HepG2 (cell line): ENCODE data around the gene GPLD1. TPM values are rescaled to one million over a fixed set of nuclear protein-coding genes. Genes with fewer than 3 reads are reported as not detected.

Experiments
- ATAC-seq: fragments of 200-7000 bp; cut with Tn5 transposase; 3 replicates; pipeline ENCODE4 v1.9.1; 2020; ENCODE audit warnings: mild to moderate bottlenecking, moderate library complexity
- BruUV-seq: library from RNA; stranded (reverse); fragments of 400-500 nt; replicated peaks from 2 replicates; lab custom pipeline; 2021; lab: Mats Ljungman, UMichigan
- CTCF ChIA-PET: fragments of 300-600 bp; formaldehyde crosslinking; extraction: SDS; loops from one replicate; lab custom pipeline; 2021; ENCODE audit warnings: low total read pairs, inconsistent platforms, low intra/inter-chr PET ratio; lab: Yijun Ruan, JAX
- POLR2A ChIA-PET: fragments of 350-600 bp; sonication (Branson Sonifier 250); formaldehyde crosslinking; loops from one replicate; lab custom pipeline; 2020; ENCODE audit warnings: antibody characterized with exemption, inconsistent platforms; lab: Yijun Ruan, JAX
- DNase-seq: peaks from one replicate; pipeline ENCODE4 v3.0.0-alpha.2; 2015; ENCODE audit warnings: low spot score
- FAIRE-seq: peaks from 3 replicates; lab custom pipeline; 2011; peaks lifted over from hg19 to GRCh38; lab: Jason Lieb, UNC
- H2AFZ ChIP-seq: one replicate; pipeline ENCODE4 v1.6.1; 2011; ENCODE audit warnings: low read length, inconsistent platforms
- H3K27ac ChIP-seq: fragments of 300-600 bp; 3 replicates; pipeline ENCODE4 v1.8.0; 2011; ENCODE audit warnings: mixed run types, mild to moderate bottlenecking, mixed read lengths, low read length, inconsistent platforms; ENCODE audit not compliant: insufficient read depth; ENCODE audit errors: extremely low read length
- H3K27me3 ChIP-seq, 2 experiments: fragments of 200-600 bp in 1 of 2; 2 replicates in 1 of 2; 3 replicates in 1 of 2; pipeline versions ENCODE4 v1.6.0 to v1.8.0; 2011; ENCODE audit warnings: low read length in 2 of 2, mild to moderate bottlenecking in 2 of 2, moderate library complexity in 2 of 2, inconsistent platforms in 1 of 2; ENCODE audit not compliant: insufficient read depth in 2 of 2, control insufficient read depth in 1 of 2
- H3K36me3 ChIP-seq, 2 experiments: fragments of 200-600 bp in 1 of 2; replicated peaks in 1 of 2; 2 replicates in 1 of 2; 3 replicates in 1 of 2; pipeline versions ENCODE4 v1.5.1 to v1.8.0; 2011; ENCODE audit warnings: low read length in 2 of 2, inconsistent platforms in 1 of 2; ENCODE audit not compliant: insufficient read depth in 2 of 2, control insufficient read depth in 1 of 2
- H3K4me1 ChIP-seq: 2 replicates; pipeline ENCODE4 v1.5.1; 2012; ENCODE audit warnings: low read length, inconsistent platforms; ENCODE audit not compliant: insufficient read depth
- H3K4me2 ChIP-seq: 2 replicates; pipeline ENCODE4 v1.6.0; 2011; ENCODE audit warnings: low read depth, low read length, inconsistent platforms
- H3K4me3 ChIP-seq, 3 experiments: fragments of 200-600 bp in 1 of 3; sonication (generic), shearing (Covaris generic) in 1 of 3; replicated peaks in 1 of 3; 2 replicates each; pipeline ENCODE4 v1.5.1; 2011 to 2016; ENCODE audit warnings: low read length in 3 of 3, inconsistent platforms in 2 of 3, low read depth in 2 of 3, mild to moderate bottlenecking in 2 of 3, control low read depth in 1 of 3, mixed read lengths in 1 of 3; ENCODE audit not compliant: insufficient read depth in 1 of 3
- H3K79me2 ChIP-seq: one replicate; pipeline ENCODE4 v1.6.1; 2011; ENCODE audit warnings: low read length, inconsistent platforms; ENCODE audit not compliant: insufficient read depth
- H3K9ac ChIP-seq: 2 replicates; pipeline ENCODE4 v1.6.0; 2011; ENCODE audit warnings: mild to moderate bottlenecking, low read depth, low read length, inconsistent platforms; ENCODE audit not compliant: insufficient read depth
- H3K9me3 ChIP-seq: 2 replicates; pipeline ENCODE4 v1.5.1; 2012; ENCODE audit warnings: mild to moderate bottlenecking, low read length
- H4K20me1 ChIP-seq: 2 replicates; pipeline ENCODE4 v1.6.0; 2011; ENCODE audit warnings: inconsistent platforms, mild to moderate bottlenecking, low read length, moderate library complexity; ENCODE audit not compliant: insufficient read depth
- CEBPB ChIP-seq: IDR thresholded peaks from 2 replicates; pipeline ENCODE4 v1.6.1; 2011; ENCODE audit warnings: low read depth, low read length, improper control_type of control experiment, borderline replicate concordance
- GATAD2A ChIP-seq: IDR thresholded peaks from 2 replicates; pipeline ENCODE4 v1.6.1; 2016
- KAT7 ChIP-seq: IDR thresholded peaks from 2 replicates; pipeline ENCODE4 v1.6.1; 2018; ENCODE audit warnings: borderline replicate concordance, missing compliant biosample characterization
- MLLT10 ChIP-seq: sonication (generic); formaldehyde crosslinking; IDR thresholded peaks from 2 replicates; pipeline ENCODE4 v1.4.0; 2020; ENCODE audit warnings: missing genetic modification reagents
- PRPF4 ChIP-seq: fragments of 200-400 bp; formaldehyde crosslinking; IDR thresholded peaks from 2 replicates; pipeline ENCODE4 v1.6.1; 2016; ENCODE audit warnings: low read length, low read depth; ENCODE audit not compliant: poor library complexity, severe bottlenecking
- ZNF343 ChIP-seq: sonication (generic); formaldehyde crosslinking; IDR thresholded peaks from 2 replicates; pipeline ENCODE4 v1.4.0; 2020; ENCODE audit warnings: mild to moderate bottlenecking, missing genetic modification reagents
- WGBS: methylation state at CpG from one replicate; pipeline ENCODE4 v1.1.6; 2017; ENCODE audit warnings: low lambda C conversion rate; 5-methylcytosine and 5-hydroxymethylcytosine counted together
- in situ Hi-C: cut with HindIII; loops from 2 replicates; pipeline ENCODE4 v1.10.0; 2017; ENCODE audit warnings: low pct_unique_long_range_greater_than_20kb; ENCODE audit not compliant: extremely low pct_ligation_motif_present
- intact Hi-C: fragments of 100-400 bp; cut with micrococcal nuclease; formaldehyde crosslinking; loops from one replicate; pipeline ENCODE4 v1.10.0; 2022; ENCODE audit not compliant: unreplicated experiment
- polyA plus RNA-seq, 8 experiments: library from polyadenylated mRNA; depleted of rRNA in 3 of 8; stranded (reverse) in 7 of 8; unstranded in 1 of 8; fragments of >200 nt; fragmentation: Illumina TruSeq in 4 of 8; extraction: Trizol in 4 of 8; gene quantifications; 2 replicates each; pipeline versions ENCODE4 v1.2.1 to v1.2.3, GENCODE V29; 2011 to 2016; ENCODE audit warnings: low read depth in 4 of 8, missing spikeins in 1 of 8, mixed read lengths in 1 of 8; ENCODE audit not compliant: insufficient read depth in 1 of 8
- total RNA-seq, 5 experiments: library from RNA; depleted of rRNA; stranded (reverse); fragments of >200 nt; fragmentation: Illumina TruSeq; extraction: Trizol; gene quantifications; 2 replicates each; pipeline ENCODE4 v1.2.3, GENCODE V29; 2016; ENCODE audit warnings: low read depth in 1 of 5
- TF ChIP-seq, protein P1 (sequence below): sonication (generic); formaldehyde crosslinking; IDR thresholded peaks from 2 replicates; pipeline ENCODE4 v1.5.0; 2020; ENCODE audit warnings: missing genetic modification reagents
- TF ChIP-seq, protein P2 (sequence below): sonication (generic); formaldehyde crosslinking; IDR thresholded peaks from 2 replicates; pipeline ENCODE4 v1.4.0; 2020; ENCODE audit warnings: missing genetic modification reagents

Gene GPLD1
- total and polyA plus RNA-seq, 2 of the 13 experiments (the other 11 are each of a cell fraction or from before 2014, with no cell fraction given), result 6.2 to 7.6 TPM

DNA sequence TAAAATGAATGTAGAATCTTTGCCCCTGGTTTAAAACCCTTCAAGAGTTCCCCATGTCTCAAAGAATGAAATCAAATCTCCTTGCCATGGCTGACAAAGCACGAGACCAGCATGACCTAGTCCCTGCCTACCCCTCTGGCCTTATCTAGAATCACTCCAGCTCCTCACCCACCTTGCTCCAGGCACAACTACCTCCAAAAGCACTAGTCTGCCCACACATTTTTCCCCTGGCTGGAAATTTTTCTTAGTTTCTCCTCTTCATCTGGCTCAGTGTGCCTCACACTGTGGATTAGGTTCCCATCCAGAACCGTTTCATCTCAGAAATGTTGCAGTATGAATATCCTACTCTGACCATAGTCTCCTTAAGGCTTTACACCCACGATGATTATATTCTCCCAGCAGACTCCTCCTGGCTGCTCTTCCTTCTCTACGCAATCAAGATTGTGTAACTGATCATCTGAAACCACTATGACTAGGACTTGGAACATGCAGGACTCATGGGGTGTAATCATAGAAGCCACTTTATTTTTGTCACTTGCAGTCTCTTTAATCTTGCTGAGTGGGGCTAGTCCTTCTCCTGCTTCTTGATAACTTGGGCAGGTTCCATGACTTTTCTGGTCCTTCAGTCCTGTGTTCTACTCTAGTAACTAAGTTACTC lies 94.5 kb downstream of the GPLD1 start:
- BruUV-seq, result no TSS peak
- CTCF ChIA-PET, result no interaction called here
- TF ChIP-seq, protein P1, sequence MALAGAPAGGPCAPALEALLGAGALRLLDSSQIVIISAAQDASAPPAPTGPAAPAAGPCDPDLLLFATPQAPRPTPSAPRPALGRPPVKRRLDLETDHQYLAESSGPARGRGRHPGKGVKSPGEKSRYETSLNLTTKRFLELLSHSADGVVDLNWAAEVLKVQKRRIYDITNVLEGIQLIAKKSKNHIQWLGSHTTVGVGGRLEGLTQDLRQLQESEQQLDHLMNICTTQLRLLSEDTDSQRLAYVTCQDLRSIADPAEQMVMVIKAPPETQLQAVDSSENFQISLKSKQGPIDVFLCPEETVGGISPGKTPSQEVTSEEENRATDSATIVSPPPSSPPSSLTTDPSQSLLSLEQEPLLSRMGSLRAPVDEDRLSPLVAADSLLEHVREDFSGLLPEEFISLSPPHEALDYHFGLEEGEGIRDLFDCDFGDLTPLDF (CRISPR knock-in tag), result no peak
- TF ChIP-seq CEBPB (peak; percentile 20; the same call in 1 of the 2 replicates), MLLT10 (no peak)
- TF ChIP-seq, all 625 proteins: peak for 1
- FAIRE-seq (no peak), DNase-seq (no peak), ATAC-seq (no peak)
- H3K4me2 ChIP-seq, result no peak overlapping the region
- no peaks in the 10 kb centered on the region for H4K20me1 ChIP-seq
- H3K27ac ChIP-seq, result no peak overlapping the region
- H3K27me3 ChIP-seq, result no peaks in the 10 kb centered on the region
- intact Hi-C loops (no loop called here), in situ Hi-C loops (loop anchor here (10.0 kb wide), 1 partner anchor 330 kb away; no protein-coding TSS in a partner anchor)
- peaks cover 12% of the 10 kb centered on the region for H3K9me3 ChIP-seq
- POLR2A ChIA-PET, result no interaction called here
- no peak overlapping the region for H3K9ac ChIP-seq
- no peaks in the 10 kb centered on the region for H3K79me2 ChIP-seq
- no peak overlapping the region for H2AFZ ChIP-seq
- H3K4me1 ChIP-seq, result peaks cover 21% of the 10 kb centered on the region
- H3K36me3 ChIP-seq, result no peaks in the 10 kb centered on the region
- 60% methylated on average over 4 of the region's 4 CpGs for WGBS
- H3K4me3 ChIP-seq, result no peak overlapping the region

DNA sequence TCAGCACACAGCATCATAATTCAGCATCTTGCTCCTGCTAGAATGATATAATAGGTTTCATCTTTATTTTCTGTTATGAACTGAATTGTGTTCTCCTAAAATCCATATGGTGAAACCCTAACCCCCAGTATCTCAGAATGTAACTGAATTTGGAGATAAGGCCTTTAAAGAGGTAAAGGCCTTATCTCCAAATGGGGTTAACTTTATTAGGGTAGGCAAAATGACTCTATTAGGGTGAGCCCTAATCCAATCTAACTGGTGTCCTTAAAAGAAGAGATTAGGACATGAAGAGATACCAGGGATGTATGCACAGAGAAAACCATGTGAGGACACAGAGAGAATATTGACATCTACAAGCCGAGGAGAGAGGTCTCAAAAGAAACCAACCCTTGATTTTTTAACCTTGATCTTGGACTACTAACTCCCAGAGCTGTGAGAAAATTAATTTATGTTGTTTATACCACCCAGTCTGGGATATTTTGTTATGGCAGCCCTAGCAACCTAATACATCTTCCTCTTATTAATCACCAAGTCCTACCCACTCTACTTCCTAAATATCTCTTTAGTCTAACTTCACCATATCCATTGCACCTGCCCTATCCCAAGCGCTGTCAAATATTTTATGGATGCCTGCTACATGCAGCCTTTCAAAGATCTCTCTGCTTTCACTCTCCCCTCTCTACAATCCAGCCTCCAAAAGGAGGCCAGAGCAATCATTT lies 95.2 kb downstream of the GPLD1 start:
- in situ Hi-C loops, result loop anchor here (10.0 kb wide), 1 partner anchor 329 kb away; no protein-coding TSS in a partner anchor
- ChIA-PET CTCF (no interaction called here), POLR2A (no interaction called here)

More for the DNA sequence above, 95.2 kb downstream of the GPLD1 start:
- Histone ChIP-seq H3K4me2 (no peak overlapping the region), H4K20me1 (no peaks in the 10 kb centered on the region), H3K27me3 (no peaks in the 10 kb centered on the region), H3K9ac (no peak overlapping the region), H3K79me2 (no peaks in the 10 kb centered on the region), H3K4me3 (no peak overlapping the region), H3K9me3 (peaks cover 12% of the 10 kb centered on the region), H3K4me1 (peaks cover 21% of the 10 kb centered on the region), H3K36me3 (no peaks in the 10 kb centered on the region), H3K27ac (no peak overlapping the region), H2AFZ (no peak overlapping the region)
- BruUV-seq, result no TSS peak
- TF ChIP-seq GATAD2A (CRISPR knock-in tag), result no peak
- TF ChIP-seq ZNF343 (CRISPR knock-in tag), result no peak
- TF ChIP-seq PRPF4, result no peak
- no peak for TF ChIP-seq KAT7 (CRISPR knock-in tag)
- TF ChIP-seq, protein P2, sequence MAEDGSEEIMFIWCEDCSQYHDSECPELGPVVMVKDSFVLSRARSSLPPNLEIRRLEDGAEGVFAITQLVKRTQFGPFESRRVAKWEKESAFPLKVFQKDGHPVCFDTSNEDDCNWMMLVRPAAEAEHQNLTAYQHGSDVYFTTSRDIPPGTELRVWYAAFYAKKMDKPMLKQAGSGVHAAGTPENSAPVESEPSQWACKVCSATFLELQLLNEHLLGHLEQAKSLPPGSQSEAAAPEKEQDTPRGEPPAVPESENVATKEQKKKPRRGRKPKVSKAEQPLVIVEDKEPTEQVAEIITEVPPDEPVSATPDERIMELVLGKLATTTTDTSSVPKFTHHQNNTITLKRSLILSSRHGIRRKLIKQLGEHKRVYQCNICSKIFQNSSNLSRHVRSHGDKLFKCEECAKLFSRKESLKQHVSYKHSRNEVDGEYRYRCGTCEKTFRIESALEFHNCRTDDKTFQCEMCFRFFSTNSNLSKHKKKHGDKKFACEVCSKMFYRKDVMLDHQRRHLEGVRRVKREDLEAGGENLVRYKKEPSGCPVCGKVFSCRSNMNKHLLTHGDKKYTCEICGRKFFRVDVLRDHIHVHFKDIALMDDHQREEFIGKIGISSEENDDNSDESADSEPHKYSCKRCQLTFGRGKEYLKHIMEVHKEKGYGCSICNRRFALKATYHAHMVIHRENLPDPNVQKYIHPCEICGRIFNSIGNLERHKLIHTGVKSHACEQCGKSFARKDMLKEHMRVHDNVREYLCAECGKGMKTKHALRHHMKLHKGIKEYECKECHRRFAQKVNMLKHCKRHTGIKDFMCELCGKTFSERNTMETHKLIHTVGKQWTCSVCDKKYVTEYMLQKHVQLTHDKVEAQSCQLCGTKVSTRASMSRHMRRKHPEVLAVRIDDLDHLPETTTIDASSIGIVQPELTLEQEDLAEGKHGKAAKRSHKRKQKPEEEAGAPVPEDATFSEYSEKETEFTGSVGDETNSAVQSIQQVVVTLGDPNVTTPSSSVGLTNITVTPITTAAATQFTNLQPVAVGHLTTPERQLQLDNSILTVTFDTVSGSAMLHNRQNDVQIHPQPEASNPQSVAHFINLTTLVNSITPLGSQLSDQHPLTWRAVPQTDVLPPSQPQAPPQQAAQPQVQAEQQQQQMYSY (CRISPR knock-in tag), result no peak
- WGBS, result 75% methylated on average over 2 of the region's 2 CpGs
- ATAC-seq, result no peak
- intact Hi-C loops, result no loop called here
- DNase-seq, result no peak
- FAIRE-seq, result no peak
